KMS-11 (cell line): Measurements from ENCODE around the gene BBLN.

Experiments
- H2AFZ ChIP-seq: fragments of 200-600 bp; sonication (generic); 2 replicates; pipeline ENCODE4 v1.6.1; 2016; ENCODE audit warnings: antibody characterized with exemption, mixed run types, low read depth
- H3K27ac ChIP-seq: fragments of 200-600 bp; sonication (generic); 2 replicates; pipeline ENCODE4 v1.6.1; 2016; ENCODE audit warnings: mild to moderate bottlenecking, mixed run types
- H3K27me3 ChIP-seq: fragments of 200-600 bp; sonication (generic); 2 replicates; pipeline ENCODE4 v1.6.1; 2017; ENCODE audit warnings: mild to moderate bottlenecking, low read depth, mixed run types, moderate library complexity; ENCODE audit not compliant: insufficient read depth
- H3K36me3 ChIP-seq: fragments of 200-600 bp; sonication (generic); 2 replicates; pipeline ENCODE4 v1.6.1; 2017; ENCODE audit warnings: mild to moderate bottlenecking, mixed run types; ENCODE audit not compliant: insufficient read depth
- H3K4me1 ChIP-seq: fragments of 200-600 bp; sonication (generic); 2 replicates; pipeline ENCODE4 v1.6.1; 2016; ENCODE audit warnings: mild to moderate bottlenecking, low read depth, mixed run types; ENCODE audit not compliant: poor library complexity, severe bottlenecking
- H3K4me2 ChIP-seq: fragments of 200-600 bp; sonication (generic); 2 replicates; pipeline ENCODE4 v1.7.0; 2016; ENCODE audit warnings: mild to moderate bottlenecking, mixed run types
- H3K4me3 ChIP-seq: fragments of 200-600 bp; sonication (generic); IDR thresholded peaks from 2 replicates; pipeline ENCODE4 v1.6.1; 2017; ENCODE audit warnings: low read depth, low read length, mixed read lengths; ENCODE audit not compliant: insufficient read depth
- H3K79me2 ChIP-seq: fragments of 200-600 bp; sonication (generic); 2 replicates; pipeline ENCODE4 v1.6.1; 2016; ENCODE audit warnings: low read depth, mixed run types; ENCODE audit not compliant: insufficient read depth
- H3K9ac ChIP-seq: fragments of 200-600 bp; sonication (generic); 2 replicates; pipeline ENCODE4 v1.6.1; 2016; ENCODE audit warnings: mild to moderate bottlenecking, mixed run types
- H4K20me1 ChIP-seq: fragments of 200-600 bp; sonication (generic); 2 replicates; pipeline ENCODE4 v1.6.1; 2016; ENCODE audit warnings: mild to moderate bottlenecking, mixed run types; ENCODE audit not compliant: insufficient read depth
- TF ChIP-seq, protein P1 (sequence below): fragments of 200-600 bp; sonication (generic); conservative IDR thresholded peaks from 2 replicates; pipeline ENCODE4 v1.6.1; 2017; ENCODE audit warnings: low read depth, mild to moderate bottlenecking, antibody characterized with exemption, low read length, moderate library complexity, mixed read lengths

The BBLN gene

GRCh38 chr9:128206916-128207910, 47.1 kb downstream of the BBLN start:
- Histone ChIP-seq H3K79me2 (no peaks in the 10 kb centered on the region), H2AFZ (no peak overlapping the region), H3K27ac (no peak overlapping the region), H3K9ac (no peak overlapping the region), H3K4me1 (peaks cover 3% of the 10 kb centered on the region), H4K20me1 (no peaks in the 10 kb centered on the region), H3K36me3 (no peaks in the 10 kb centered on the region), H3K27me3 (peaks cover 55% of the 10 kb centered on the region), H3K4me2 (no peak overlapping the region), H3K4me3 (no peak overlapping the region)
- TF ChIP-seq, protein P1, sequence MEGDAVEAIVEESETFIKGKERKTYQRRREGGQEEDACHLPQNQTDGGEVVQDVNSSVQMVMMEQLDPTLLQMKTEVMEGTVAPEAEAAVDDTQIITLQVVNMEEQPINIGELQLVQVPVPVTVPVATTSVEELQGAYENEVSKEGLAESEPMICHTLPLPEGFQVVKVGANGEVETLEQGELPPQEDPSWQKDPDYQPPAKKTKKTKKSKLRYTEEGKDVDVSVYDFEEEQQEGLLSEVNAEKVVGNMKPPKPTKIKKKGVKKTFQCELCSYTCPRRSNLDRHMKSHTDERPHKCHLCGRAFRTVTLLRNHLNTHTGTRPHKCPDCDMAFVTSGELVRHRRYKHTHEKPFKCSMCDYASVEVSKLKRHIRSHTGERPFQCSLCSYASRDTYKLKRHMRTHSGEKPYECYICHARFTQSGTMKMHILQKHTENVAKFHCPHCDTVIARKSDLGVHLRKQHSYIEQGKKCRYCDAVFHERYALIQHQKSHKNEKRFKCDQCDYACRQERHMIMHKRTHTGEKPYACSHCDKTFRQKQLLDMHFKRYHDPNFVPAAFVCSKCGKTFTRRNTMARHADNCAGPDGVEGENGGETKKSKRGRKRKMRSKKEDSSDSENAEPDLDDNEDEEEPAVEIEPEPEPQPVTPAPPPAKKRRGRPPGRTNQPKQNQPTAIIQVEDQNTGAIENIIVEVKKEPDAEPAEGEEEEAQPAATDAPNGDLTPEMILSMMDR, result no peak

DNA sequence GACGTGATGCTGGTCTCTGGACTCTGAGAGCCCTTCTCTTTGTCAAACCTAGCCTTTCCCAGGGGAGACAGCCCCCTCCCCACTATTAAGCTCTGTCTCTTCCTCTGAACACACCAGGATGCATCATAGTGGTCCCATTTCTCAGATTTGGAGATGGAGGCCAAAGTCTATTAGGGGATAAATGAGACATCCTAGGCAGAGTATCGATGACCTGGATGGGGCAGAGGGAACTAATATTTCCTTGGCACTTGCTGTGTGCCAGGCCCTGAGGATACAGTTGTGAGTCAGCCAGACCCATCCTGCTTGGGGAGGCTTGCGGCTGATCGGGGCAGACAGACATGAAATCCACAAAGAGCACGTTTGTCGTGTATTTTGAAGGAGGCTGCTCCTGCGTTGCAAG, 48.3 kb downstream of the BBLN start:
- no peaks in the 10 kb centered on the region for H3K4me1 ChIP-seq
- peaks cover 64% of the 10 kb centered on the region for H3K27me3 ChIP-seq
- H4K20me1 ChIP-seq, result no peaks in the 10 kb centered on the region
- H3K4me2 ChIP-seq, result no peak overlapping the region
- TF ChIP-seq, protein P1, result no peak
- H3K9ac ChIP-seq, result no peak overlapping the region
- no peaks in the 10 kb centered on the region for H3K36me3 ChIP-seq
- no peak overlapping the region for H3K27ac ChIP-seq
- H3K4me3 ChIP-seq, result no peak overlapping the region
- H2AFZ ChIP-seq, result no peak overlapping the region
- H3K79me2 ChIP-seq, result no peaks in the 10 kb centered on the region

DNA sequence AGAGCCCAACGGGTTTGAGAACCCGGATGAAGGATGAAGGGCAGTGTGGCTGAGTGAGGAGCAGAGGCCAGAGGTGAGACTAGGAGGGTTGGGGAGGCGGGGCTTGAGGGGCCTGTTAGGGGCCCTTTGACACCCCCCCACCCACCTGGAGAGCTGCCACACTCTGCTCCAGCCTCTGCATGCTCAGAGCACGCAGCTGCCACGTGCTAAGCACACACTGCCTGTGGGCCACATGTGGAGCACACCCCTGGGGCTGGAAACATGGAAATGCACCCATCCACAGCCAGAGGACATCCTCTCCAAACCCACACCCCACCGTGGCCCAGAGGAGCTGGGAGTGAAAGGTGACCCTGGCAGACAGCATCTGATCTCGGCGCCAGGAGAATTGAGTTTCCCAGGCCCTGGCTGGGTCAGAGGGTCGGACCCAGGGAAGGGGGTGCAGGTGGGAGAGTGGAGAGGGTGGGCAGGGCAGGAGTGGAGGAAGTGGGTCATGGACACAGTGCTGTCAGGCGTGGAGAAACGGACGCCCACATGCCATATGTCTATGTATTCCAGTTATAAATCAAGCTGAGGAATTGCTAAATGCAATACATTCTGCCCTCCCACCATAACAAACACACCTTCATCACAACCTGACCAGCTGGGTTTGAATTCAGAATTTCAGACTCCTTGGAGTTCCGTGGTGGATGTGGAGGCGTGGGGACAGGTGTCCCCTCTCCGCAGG, 49.0 kb downstream of the BBLN start:
- H2AFZ ChIP-seq, result no peak overlapping the region
- TF ChIP-seq, protein P1, result no peak
- H3K27me3 ChIP-seq, result peaks cover 58% of the 10 kb centered on the region
- no peaks in the 10 kb centered on the region for H3K36me3 ChIP-seq
- H3K27ac ChIP-seq, result no peak overlapping the region
- H3K79me2 ChIP-seq, result no peaks in the 10 kb centered on the region
- no peak overlapping the region for H3K4me3 ChIP-seq
- H3K9ac ChIP-seq, result no peak overlapping the region
- H3K4me2 ChIP-seq, result no peak overlapping the region
- H3K4me1 ChIP-seq, result no peaks in the 10 kb centered on the region
- H4K20me1 ChIP-seq, result no peaks in the 10 kb centered on the region

DNA sequence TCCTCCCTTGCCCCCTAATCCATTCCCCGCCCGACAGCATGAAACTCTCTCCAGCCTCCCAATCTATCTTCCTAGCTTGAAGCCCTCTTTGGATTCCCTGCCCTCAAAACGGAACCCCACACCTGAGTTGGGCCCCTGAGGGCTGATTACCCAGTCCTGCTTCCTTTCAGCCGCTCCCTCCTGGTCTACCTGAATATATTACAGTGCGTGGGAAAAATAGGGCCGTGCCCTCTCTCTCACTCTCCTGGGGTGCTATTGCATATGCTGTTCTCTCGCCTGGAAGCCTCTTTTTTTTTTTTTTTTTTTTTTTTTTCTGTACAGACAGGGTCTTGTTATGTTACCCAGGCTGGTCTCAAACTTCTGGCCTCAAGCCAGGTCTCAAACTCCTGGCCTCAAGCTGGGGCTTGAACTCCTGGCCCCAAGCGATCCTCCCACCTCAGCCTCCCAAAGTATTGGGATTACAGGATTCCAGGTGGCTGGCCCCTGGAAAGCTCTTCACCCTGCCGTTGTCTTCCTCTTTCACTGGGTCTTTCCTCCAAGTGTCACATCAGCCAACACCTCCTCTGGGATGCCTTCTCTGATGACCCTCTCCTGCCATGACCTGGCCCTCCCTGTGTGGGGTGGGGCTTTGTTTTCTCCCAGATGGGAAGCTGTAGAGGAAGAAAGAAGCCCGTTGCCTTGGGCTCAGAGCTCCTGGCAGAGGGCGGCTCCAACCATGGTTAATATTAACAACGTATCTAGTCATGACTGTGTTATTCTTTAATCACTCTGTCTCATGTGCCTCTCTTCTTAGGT, 51.3 kb downstream of the BBLN start:
- Histone ChIP-seq H2AFZ (no peak overlapping the region), H3K4me3 (no peak overlapping the region), H3K4me1 (no peaks in the 10 kb centered on the region), H3K9ac (no peak overlapping the region), H3K79me2 (no peaks in the 10 kb centered on the region), H3K27me3 (peaks cover 37% of the 10 kb centered on the region; the same call in 1 of the 2 replicates), H3K27ac (no peak overlapping the region), H4K20me1 (no peaks in the 10 kb centered on the region), H3K4me2 (no peak overlapping the region), H3K36me3 (no peaks in the 10 kb centered on the region)
- TF ChIP-seq, protein P1, result no peak
